Smooth muscle cell (in vitro differentiated cells): ENCODE data around the gene PCNX2. TPM values are rescaled to one million over a fixed set of nuclear protein-coding genes. Genes with fewer than 3 reads are reported as not detected.
"Not testable (repeated sequence)": the region's sequence is repeated elsewhere in the genome, so short reads cannot be mapped to it uniquely, and the experiment has no call there.

Experiments used
- DNase-seq: peaks from one replicate; lab custom pipeline; 2025; ENCODE audit not compliant: unreplicated experiment; lab: John Stamatoyannopoulos, UW
- H2AFZ ChIP-seq: fragments of 200-600 bp; sonication (generic); 2 replicates; pipeline ENCODE4 v1.6.0; 2016; ENCODE audit warnings: antibody characterized with exemption, low read depth, mild to moderate bottlenecking
- H3F3A ChIP-seq: fragments of 200-600 bp; sonication (generic); 2 replicates; pipeline ENCODE4 v1.6.0; 2017; ENCODE audit warnings: antibody characterized with exemption, low read depth
- H3K27ac ChIP-seq: fragments of 200-600 bp; sonication (generic); 2 replicates; pipeline ENCODE4 v1.5.1; 2016; ENCODE audit warnings: low read depth, mild to moderate bottlenecking
- H3K27me3 ChIP-seq: fragments of 200-600 bp; sonication (generic); 2 replicates; pipeline ENCODE4 v1.6.1; 2016; ENCODE audit warnings: low read depth, mild to moderate bottlenecking
- H3K36me3 ChIP-seq: fragments of 200-600 bp; sonication (generic); 2 replicates; pipeline ENCODE4 v1.5.1; 2016; ENCODE audit warnings: low read depth
- H3K4me1 ChIP-seq: fragments of 200-600 bp; sonication (generic); 2 replicates; pipeline ENCODE4 v1.5.1; 2016; ENCODE audit warnings: low read depth
- H3K4me2 ChIP-seq: fragments of 200-600 bp; sonication (generic); 2 replicates; pipeline ENCODE4 v1.6.0; 2016; ENCODE audit warnings: mild to moderate bottlenecking
- H3K4me3 ChIP-seq: fragments of 200-600 bp; sonication (generic); 2 replicates; pipeline ENCODE4 v1.5.1; 2016; ENCODE audit warnings: mild to moderate bottlenecking
- H3K79me2 ChIP-seq: fragments of 200-600 bp; sonication (generic); 2 replicates; pipeline ENCODE4 v1.6.0; 2016; ENCODE audit warnings: low read depth, mild to moderate bottlenecking
- H3K9ac ChIP-seq: fragments of 200-600 bp; sonication (generic); 2 replicates; pipeline ENCODE4 v1.6.0; 2016; ENCODE audit warnings: low read depth
- H3K9me3 ChIP-seq: fragments of 200-600 bp; sonication (generic); replicated peaks from 2 replicates; pipeline ENCODE4 v1.5.1; 2016; ENCODE audit warnings: low read depth
- H4K20me1 ChIP-seq: fragments of 200-600 bp; sonication (generic); 2 replicates; pipeline ENCODE4 v1.6.0; 2016; ENCODE audit warnings: low read depth
- CTCF ChIP-seq: fragments of 200-600 bp; sonication (generic); IDR thresholded peaks from 2 replicates; pipeline ENCODE4 v1.5.1; 2017; ENCODE audit warnings: borderline replicate concordance, mild to moderate bottlenecking, antibody characterized with exemption; ENCODE audit not compliant: insufficient read depth, poor library complexity, severe bottlenecking
- WGBS: methylation state at CpG from one replicate; pipeline ENCODE4 v1.1.7; 2016; ENCODE audit warnings: low lambda C conversion rate; 5-methylcytosine and 5-hydroxymethylcytosine counted together
- polyA plus RNA-seq: library from polyadenylated mRNA; unstranded; fragments of >200 nt; fragmentation: Nextera tagmentation; extraction: Ambion mirVana; gene quantifications from 2 replicates; pipeline ENCODE4 v1.2.1, GENCODE V29; 2016
- total RNA-seq: library from RNA; depleted of rRNA; stranded (reverse); fragments of >200 nt; gene quantifications from 2 replicates; pipeline ENCODE4 v1.2.3, GENCODE V29; 2014

The PCNX2 gene
- total and polyA plus RNA-seq, 2 experiments from 2014 or later, result 4.7 to 18.2 TPM

GRCh38 chr1:233006108-233006507 is 289.4 kb downstream of the PCNX2 start:
- no peak for TF ChIP-seq CTCF
- Histone ChIP-seq H3K4me3 (no peak overlapping the region), H3K79me2 (no peaks in the 10 kb centered on the region), H4K20me1 (no peaks in the 10 kb centered on the region), H2AFZ (no peak overlapping the region), H3K27me3 (no peaks in the 10 kb centered on the region), H3F3A (no peaks in the 10 kb centered on the region), H3K9ac (no peak overlapping the region), H3K27ac (no peak overlapping the region), H3K9me3 (no peaks in the 10 kb centered on the region), H3K36me3 (no peaks in the 10 kb centered on the region), H3K4me2 (no peak overlapping the region), H3K4me1 (no peaks in the 10 kb centered on the region)
- no peak for DNase-seq
- 94% methylated on average over 6 of the region's 6 CpGs for WGBS

GRCh38 chr1:233005703-233006102 is 289.8 kb downstream of the PCNX2 start:
- DNase-seq, result no peak
- no peaks in the 10 kb centered on the region for H3K27me3 ChIP-seq
- H3K4me3 ChIP-seq, result no peak overlapping the region
- H3K9me3 ChIP-seq, result no peaks in the 10 kb centered on the region
- no peak overlapping the region for H2AFZ ChIP-seq
- H3K79me2 ChIP-seq, result no peaks in the 10 kb centered on the region
- no peak overlapping the region for H3K4me2 ChIP-seq
- H3K4me1 ChIP-seq, result no peaks in the 10 kb centered on the region
- 54% methylated on average over 8 of the region's 8 CpGs for WGBS
- no peaks in the 10 kb centered on the region for H4K20me1 ChIP-seq
- no peaks in the 10 kb centered on the region for H3F3A ChIP-seq
- TF ChIP-seq CTCF, result no peak
- H3K9ac ChIP-seq, result no peak overlapping the region
- no peak overlapping the region for H3K27ac ChIP-seq
- H3K36me3 ChIP-seq, result no peaks in the 10 kb centered on the region

GRCh38 chr1:233005156-233005555 is 290.4 kb downstream of the PCNX2 start:
- no peak overlapping the region for H3K9ac ChIP-seq
- no peaks in the 10 kb centered on the region for H3K36me3 ChIP-seq
- H3K27ac ChIP-seq, result no peak overlapping the region
- H3F3A ChIP-seq, result no peaks in the 10 kb centered on the region
- H4K20me1 ChIP-seq, result no peaks in the 10 kb centered on the region
- no peak for DNase-seq
- H2AFZ ChIP-seq, result no peak overlapping the region
- no peaks in the 10 kb centered on the region for H3K4me1 ChIP-seq
- no peaks in the 10 kb centered on the region for H3K27me3 ChIP-seq
- no peaks in the 10 kb centered on the region for H3K79me2 ChIP-seq
- no peak overlapping the region for H3K4me3 ChIP-seq
- no peak overlapping the region for H3K4me2 ChIP-seq
- TF ChIP-seq CTCF, result no peak
- H3K9me3 ChIP-seq, result no peaks in the 10 kb centered on the region
- WGBS, result 93% methylated on average over 5 of the region's 5 CpGs

- H3K9me3 ChIP-seq, result no peaks in the 10 kb centered on the region
- 89% methylated on average over 9 of the region's 9 CpGs for WGBS
- no peaks in the 10 kb centered on the region for H3K36me3 ChIP-seq
- no peak for TF ChIP-seq CTCF
- no peaks in the 10 kb centered on the region for H3K27me3 ChIP-seq
- no peak overlapping the region for H2AFZ ChIP-seq
- no peak overlapping the region for H3K4me3 ChIP-seq
- no peak overlapping the region for H3K9ac ChIP-seq
- H3K4me1 ChIP-seq, result no peaks in the 10 kb centered on the region
- no peak overlapping the region for H3K4me2 ChIP-seq
- no peaks in the 10 kb centered on the region for H3F3A ChIP-seq
- H3K27ac ChIP-seq, result no peak overlapping the region
- no peaks in the 10 kb centered on the region for H3K79me2 ChIP-seq
- H4K20me1 ChIP-seq, result no peaks in the 10 kb centered on the region
- DNase-seq, result no peak
These were observed 291.1 kb downstream of the PCNX2 start for GRCh38 chr1:233004451-233004850.

- H3K9ac ChIP-seq, H3K9me3 ChIP-seq, H3K4me2 ChIP-seq, H4K20me1 ChIP-seq, H3F3A ChIP-seq, H3K36me3 ChIP-seq, DNase-seq, H3K4me3 ChIP-seq, H2AFZ ChIP-seq, H3K4me1 ChIP-seq, H3K27me3 ChIP-seq, H3K79me2 ChIP-seq, H3K27ac ChIP-seq: not testable (repeated sequence)
- WGBS, result 96% methylated on average over 5 of the region's 5 CpGs
These were observed 291.9 kb downstream of the PCNX2 start for GRCh38 chr1:233003638-233004037.
